GM12878 (cell line): ENCODE measurements around the gene KLHL15. TPM values are rescaled to one million over a fixed set of nuclear protein-coding genes. Genes with fewer than 3 reads are reported as not detected.

Experiments
- CBX3 ChIP-seq: fragments of 200-600 bp; sonication (generic); IDR thresholded peaks from 2 replicates; pipeline ENCODE4 v1.6.1; 2016; ENCODE audit warnings: low read depth, borderline replicate concordance
- E2F8 ChIP-seq: fragments of 450-650 bp; IDR thresholded peaks from 2 replicates; pipeline ENCODE4 v1.6.1; 2018; ENCODE audit warnings: mild to moderate bottlenecking, low read depth, moderate library complexity; ENCODE audit not compliant: partially characterized antibody
- ESRRA ChIP-seq: IDR thresholded peaks from 2 replicates; pipeline ENCODE4 v1.6.1; 2012; ENCODE audit warnings: mild to moderate bottlenecking, low read length, improper control_type of control experiment
- HDAC6 ChIP-seq: fragments of 200-600 bp; sonication (generic); IDR thresholded peaks from one replicate; pipeline ENCODE4 v1.8.0; 2017; ENCODE audit warnings: antibody characterized with exemption; ENCODE audit not compliant: unreplicated experiment
- IRF5 ChIP-seq: fragments of 450-650 bp; IDR thresholded peaks from 2 replicates; pipeline ENCODE4 v1.6.1; 2017; ENCODE audit warnings: borderline replicate concordance
- JUNB ChIP-seq: IDR thresholded peaks from 2 replicates; pipeline ENCODE4 v1.6.1; 2016; ENCODE audit warnings: antibody characterized with exemption, mild to moderate bottlenecking
- LARP7 ChIP-seq: fragments of 450-650 bp; IDR thresholded peaks from 2 replicates; pipeline ENCODE4 v1.6.1; 2017; ENCODE audit warnings: mild to moderate bottlenecking
- MTA3 ChIP-seq: IDR thresholded peaks from 2 replicates; pipeline ENCODE4 v1.6.1; 2012; ENCODE audit warnings: low read length, inconsistent platforms, borderline replicate concordance
- NFYB ChIP-seq: IDR thresholded peaks from 2 replicates; pipeline ENCODE4 v1.6.1; 2011; ENCODE audit warnings: low read depth, mild to moderate bottlenecking, low read length, improper control_type of control experiment, moderate library complexity; ENCODE audit not compliant: insufficient read depth
- NR2C1 ChIP-seq: fragments of 450-650 bp; IDR thresholded peaks from 2 replicates; pipeline ENCODE4 v1.6.1; 2017; ENCODE audit warnings: antibody characterized with exemption, mild to moderate bottlenecking, moderate library complexity
- NR2C2 ChIP-seq: IDR thresholded peaks from 2 replicates; pipeline ENCODE4 v1.6.1; 2011; ENCODE audit warnings: borderline replicate concordance, low read depth; ENCODE audit not compliant: control insufficient read depth, insufficient read length
- PRDM15 ChIP-seq: fragments of 450-650 bp; formaldehyde crosslinking; IDR thresholded peaks from 2 replicates; pipeline ENCODE4 v1.4.0; 2020; ENCODE audit warnings: mild to moderate bottlenecking, moderate library complexity
- STAT1 ChIP-seq: fragments of 450-650 bp; conservative IDR thresholded peaks from 2 replicates; pipeline ENCODE4 v1.6.1; 2014; ENCODE audit warnings: antibody characterized with exemption, mild to moderate bottlenecking
- SUZ12 ChIP-seq: fragments of 200-600 bp; sonication (generic); IDR thresholded peaks from one replicate; pipeline ENCODE4 v1.6.1; 2018; ENCODE audit warnings: antibody characterized with exemption, mild to moderate bottlenecking; ENCODE audit not compliant: unreplicated experiment
- TCF3 ChIP-seq: IDR thresholded peaks from 2 replicates; pipeline ENCODE4 v1.6.1; 2012; ENCODE audit warnings: low read depth, mild to moderate bottlenecking, low read length, borderline replicate concordance; ENCODE audit not compliant: insufficient read depth
- ZNF592 ChIP-seq: fragments of 450-650 bp; IDR thresholded peaks from 2 replicates; pipeline ENCODE4 v1.6.1; 2017; ENCODE audit warnings: mild to moderate bottlenecking, moderate library complexity
- polyA plus RNA-seq, 11 experiments: library from polyadenylated mRNA; depleted of rRNA in 4 of 11; unstranded in 6 of 11; stranded (reverse) in 5 of 11; fragments of >200 nt; fragmentation: Nextera tagmentation in 4 of 11; fragmentation: Illumina TruSeq in 1 of 11; extraction: Ambion mirVana in 4 of 11; extraction: Trizol in 1 of 11; gene quantifications; 1 replicate in 1 of 11; 2 replicates in 10 of 11; pipeline versions ENCODE4 v1.2.1 to v1.2.3, GENCODE V29; 2011 to 2016; ENCODE audit warnings: inconsistent platforms in 2 of 11, missing spikeins in 2 of 11, low read depth in 1 of 11
- total RNA-seq, 4 experiments: library from RNA; depleted of rRNA in 3 of 4; stranded (reverse); fragments of >200 nt in 3 of 4; fragmentation: Illumina TruSeq in 1 of 4; extraction: Trizol in 1 of 4; gene quantifications; 2 replicates each; pipeline versions ENCODE4 v1.2.1 to v1.2.3, GENCODE V29; 2013 to 2021

KLHL15 gene
- total and polyA plus RNA-seq, 10 of the 15 experiments (the other 5 are each of a cell fraction or from before 2014, with no cell fraction given), result 1.4 to 7.0 (median 3.7) TPM

GRCh38 chrX:24024819-24025740 lies 1.9 kb downstream of the KLHL15 start (continued):
- TF ChIP-seq E2F8, result no peak
- no peak for TF ChIP-seq CBX3
- peak; percentile 74; the same call in 1 of the 2 replicates for TF ChIP-seq LARP7
- no peak for TF ChIP-seq NR2C1
- TF ChIP-seq HDAC6, result no peak
- TF ChIP-seq JUNB, result no peak
- no peak for TF ChIP-seq STAT1
- no peak for TF ChIP-seq ESRRA
- TF ChIP-seq ZNF592, result no peak
- TF ChIP-seq NR2C2, result no peak
- TF ChIP-seq PRDM15 (CRISPR knock-in tag), result no peak
- no peak for TF ChIP-seq TCF3
- no peak for TF ChIP-seq NFYB
- no peak for TF ChIP-seq MTA3
- no peak for TF ChIP-seq SUZ12
- no peak for TF ChIP-seq IRF5
